ENCODE measurements around the gene KRTAP9-7.

The KRTAP9-7 gene

GRCh38 chr17:41315204-41315794 lies 39.8 kb downstream of the KRTAP9-7 start, which contains the start of gene KRTAP17-1:
KRTAP17-1 (minus strand) TSS chr17:41315710; CDS start chr17:41315650, 60 bp downstream.
- intact Hi-C loops (cut with DNase I; ENCODE audit: low total_unique reads), result no loop called here
- TF ChIP-seq CTCF (IDR thresholded peaks at IDR 0.05), result no peak
- Histone ChIP-seq H3K4me1 (no peaks in the 10 kb centered on the region), H3K9me3 (no peaks in the 10 kb centered on the region), H3K27me3 (peaks cover 0 to 13% of the 10 kb centered on the region in 2 donors), H3K4me3 (no peak within 1 kb of the TSS), H3K27ac (no peak within 1 kb of the TSS), H3K36me3 (no peaks in the 10 kb centered on the region)
- DNase-seq, result no peak

- intact Hi-C loops (cut with DNase I; ENCODE audit: low total_unique reads), result no loop called here
Measured at GRCh38 chr17:41315814-41316445, 40.4 kb downstream of the KRTAP9-7 start.

GRCh38 chr17:41318231-41318630 lies 42.7 kb downstream of the KRTAP9-7 start:
- H3K4me1 ChIP-seq, result no peaks in the 10 kb centered on the region
- DNase-seq, result no peak
- H3K4me3 ChIP-seq, result no peak overlapping the region
- no peak for TF ChIP-seq CTCF (IDR thresholded peaks at IDR 0.05)
- no peak overlapping the region for H3K27ac ChIP-seq
- H3K9me3 ChIP-seq, result no peaks in the 10 kb centered on the region
- peaks cover 0 to 13% of the 10 kb centered on the region in 2 donors for H3K27me3 ChIP-seq
- intact Hi-C loops (cut with DNase I; ENCODE audit: low total_unique reads), result no loop called here
- H3K36me3 ChIP-seq, result no peaks in the 10 kb centered on the region

More at GRCh38 chr17:41315814-41316445, 40.4 kb downstream of the KRTAP9-7 start:
- Histone ChIP-seq H3K27me3 (peaks cover 0 to 13% of the 10 kb centered on the region in 2 donors), H3K4me1 (no peaks in the 10 kb centered on the region), H3K27ac (no peak overlapping the region), H3K36me3 (no peaks in the 10 kb centered on the region), H3K4me3 (no peak overlapping the region), H3K9me3 (no peaks in the 10 kb centered on the region)
- TF ChIP-seq CTCF (IDR thresholded peaks at IDR 0.05), result no peak
- DNase-seq, result no peak

- peak; percentile 59 to 72 for TF ChIP-seq CTCF (IDR thresholded peaks at IDR 0.05)
- DNase-seq, result no peak
- Histone ChIP-seq H3K4me1 (no peaks in the 10 kb centered on the region), H3K9me3 (no peaks in the 10 kb centered on the region), H3K27ac (no peak overlapping the region), H3K36me3 (no peaks in the 10 kb centered on the region), H3K4me3 (no peak overlapping the region), H3K27me3 (no peaks in the 10 kb centered on the region)
- intact Hi-C loops (cut with DNase I; ENCODE audit: low total_unique reads), result loop anchor here (10.0 kb wide), 1 partner anchor 407 kb away; no protein-coding TSS in a partner anchor
Measured at GRCh38 chr17:41322094-41322902, 46.8 kb downstream of the KRTAP9-7 start.

- Histone ChIP-seq H3K27ac (no peak overlapping the region), H3K27me3 (no peaks in the 10 kb centered on the region), H3K4me1 (no peaks in the 10 kb centered on the region), H3K36me3 (no peaks in the 10 kb centered on the region), H3K9me3 (no peaks in the 10 kb centered on the region), H3K4me3 (no peak overlapping the region)
- no peak for DNase-seq
- intact Hi-C loops (cut with DNase I; ENCODE audit: low total_unique reads), result loop anchor here (10.0 kb wide), 1 partner anchor 408 kb away; no protein-coding TSS in a partner anchor
- TF ChIP-seq CTCF (IDR thresholded peaks at IDR 0.05), result no peak
Measured at GRCh38 chr17:41322903-41323895, 47.7 kb downstream of the KRTAP9-7 start.

Data from tibial artery (tissue), 4 donors.